Measurements from ENCODE around the gene CLPTM1L. TPM values are rescaled to one million over a fixed set of nuclear protein-coding genes. Genes with fewer than 3 reads are reported as not detected.
A peak's percentile ranks its signal among the peaks of the same experiment; 100 is the strongest.
"Not testable (repeated sequence)": the region's sequence is repeated elsewhere in the genome, so short reads cannot be mapped to it uniquely, and the experiment has no call there.

CLPTM1L gene
- total RNA-seq, 3 donors from 2014 or later: 94.0 to 121 (median 107) TPM

GRCh38 chr5:1331861-1332405 lies 13.0 kb downstream of the CLPTM1L start:
- Histone ChIP-seq H3K4me3 (no peak overlapping the region), H3K27me3 (no peaks in the 10 kb centered on the region), H3K36me3 (peaks cover 7% of the 10 kb centered on the region), H3K4me1 (peaks cover 4% of the 10 kb centered on the region in 2 donors), H3K9me3 (no peaks in the 10 kb centered on the region), H3K27ac (peak overlapping the region; percentile 90 to 91)
- TF ChIP-seq POLR2AphosphoS5 (IDR thresholded peaks at IDR 0.05) (no peak), POLR2A (IDR thresholded peaks at IDR 0.05) (no peak)
- TF ChIP-seq, protein P1, sequence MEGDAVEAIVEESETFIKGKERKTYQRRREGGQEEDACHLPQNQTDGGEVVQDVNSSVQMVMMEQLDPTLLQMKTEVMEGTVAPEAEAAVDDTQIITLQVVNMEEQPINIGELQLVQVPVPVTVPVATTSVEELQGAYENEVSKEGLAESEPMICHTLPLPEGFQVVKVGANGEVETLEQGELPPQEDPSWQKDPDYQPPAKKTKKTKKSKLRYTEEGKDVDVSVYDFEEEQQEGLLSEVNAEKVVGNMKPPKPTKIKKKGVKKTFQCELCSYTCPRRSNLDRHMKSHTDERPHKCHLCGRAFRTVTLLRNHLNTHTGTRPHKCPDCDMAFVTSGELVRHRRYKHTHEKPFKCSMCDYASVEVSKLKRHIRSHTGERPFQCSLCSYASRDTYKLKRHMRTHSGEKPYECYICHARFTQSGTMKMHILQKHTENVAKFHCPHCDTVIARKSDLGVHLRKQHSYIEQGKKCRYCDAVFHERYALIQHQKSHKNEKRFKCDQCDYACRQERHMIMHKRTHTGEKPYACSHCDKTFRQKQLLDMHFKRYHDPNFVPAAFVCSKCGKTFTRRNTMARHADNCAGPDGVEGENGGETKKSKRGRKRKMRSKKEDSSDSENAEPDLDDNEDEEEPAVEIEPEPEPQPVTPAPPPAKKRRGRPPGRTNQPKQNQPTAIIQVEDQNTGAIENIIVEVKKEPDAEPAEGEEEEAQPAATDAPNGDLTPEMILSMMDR (IDR thresholded peaks at IDR 0.05): no peak
- no peak for DNase-seq (ENCODE audit: low spot score in 2 of 2)
- intact Hi-C loops (cut with DNase I; ENCODE audit: low total_unique reads): no loop called here

- no peak overlapping the region for H3K4me3 ChIP-seq
- no peak for TF ChIP-seq POLR2AphosphoS5 (IDR thresholded peaks at IDR 0.05)
- TF ChIP-seq, protein P1 (IDR thresholded peaks at IDR 0.05): no peak
- TF ChIP-seq POLR2A (IDR thresholded peaks at IDR 0.05): no peak
- peaks cover 4% of the 10 kb centered on the region in 2 donors for H3K4me1 ChIP-seq
- intact Hi-C loops (cut with DNase I; ENCODE audit: low total_unique reads): no loop called here
- H3K27ac ChIP-seq: peak overlapping the region; percentile 90 to 91
- DNase-seq (ENCODE audit: low spot score in 2 of 2): peak in 1 of 2 donors; percentile 46
- no peaks in the 10 kb centered on the region for H3K27me3 ChIP-seq
- peaks cover 7% of the 10 kb centered on the region for H3K36me3 ChIP-seq
- H3K9me3 ChIP-seq: no peaks in the 10 kb centered on the region
Measured at GRCh38 chr5:1330847-1331831, 13.8 kb downstream of the CLPTM1L start.

DNA sequence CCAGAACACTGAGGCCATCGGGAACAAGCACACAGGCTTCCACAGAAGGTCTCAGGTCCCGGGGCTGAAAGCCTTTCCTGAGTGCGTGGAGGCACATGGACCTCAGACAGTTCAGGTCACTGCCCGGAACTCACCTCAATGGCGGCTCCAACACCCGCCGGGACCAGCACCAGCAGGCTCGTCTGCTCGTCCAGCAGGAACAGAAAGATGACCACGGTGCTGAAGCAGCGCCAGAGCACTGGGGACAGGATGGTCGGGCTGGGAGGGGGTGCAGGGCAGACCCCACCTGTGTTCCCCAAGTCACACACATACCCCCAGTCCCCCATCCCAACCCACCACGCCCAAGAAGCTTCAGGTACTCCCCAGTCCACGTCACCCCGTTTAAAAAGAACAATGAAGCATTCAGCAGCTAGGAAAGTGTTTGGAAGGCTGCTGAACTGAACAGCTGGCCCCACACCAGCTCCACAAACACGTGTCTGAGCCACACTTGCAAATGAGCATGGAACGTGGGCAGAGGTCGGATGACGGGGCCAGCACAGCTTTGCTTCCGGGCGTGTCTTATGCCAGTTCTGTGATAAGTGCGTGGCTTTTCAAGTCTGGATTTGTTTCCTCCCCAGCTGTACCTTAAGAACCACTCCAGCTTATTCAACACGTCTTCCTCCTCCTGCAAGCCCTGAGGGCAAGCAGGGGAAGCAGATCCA lies 14.6 kb downstream of the CLPTM1L start:
- H3K4me1 ChIP-seq: peaks cover 4% of the 10 kb centered on the region in 2 donors
- H3K4me3 ChIP-seq: peak overlapping the region in 1 of 3 donors; percentile 40
- intact Hi-C loops (cut with DNase I; ENCODE audit: low total_unique reads): no loop called here
- TF ChIP-seq POLR2AphosphoS5 (IDR thresholded peaks at IDR 0.05): peak in 1 of 3 donors; percentile 49
- TF ChIP-seq, protein P1 (IDR thresholded peaks at IDR 0.05): no peak
- H3K9me3 ChIP-seq: no peaks in the 10 kb centered on the region
- H3K27me3 ChIP-seq: no peaks in the 10 kb centered on the region
- peaks cover 7% of the 10 kb centered on the region for H3K36me3 ChIP-seq
- peak overlapping the region; percentile 90 to 91 for H3K27ac ChIP-seq
- peak; percentile 52 to 94 for DNase-seq (ENCODE audit: low spot score in 2 of 2)

DNA sequence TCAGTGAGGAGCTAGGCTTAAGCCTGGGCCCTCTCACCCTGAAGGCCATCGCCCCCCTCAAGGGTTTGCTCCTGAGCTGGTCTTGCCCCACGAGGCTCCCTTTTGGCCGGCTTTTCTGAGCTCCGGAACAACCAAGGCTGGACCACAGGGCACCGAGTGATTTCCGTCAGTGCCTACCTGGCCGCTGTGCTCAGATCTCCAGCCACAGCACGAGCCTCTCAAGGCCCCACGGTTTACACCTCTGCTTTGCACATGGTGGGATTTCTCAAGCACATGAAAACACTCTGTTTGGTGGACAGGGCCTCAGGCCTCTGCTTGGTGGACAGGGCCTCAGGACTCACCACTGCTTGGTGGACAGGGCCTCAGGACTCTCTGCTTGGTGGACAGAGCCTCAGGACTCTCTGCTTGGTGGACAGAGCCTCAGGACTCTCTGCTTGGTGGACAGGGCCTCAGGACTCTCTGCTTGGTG lies 15.8 kb downstream of the CLPTM1L start:
- Histone ChIP-seq H3K4me3 (no peak overlapping the region), H3K27me3 (no peaks in the 10 kb centered on the region), H3K4me1 (peaks cover 4% of the 10 kb centered on the region in 2 donors), H3K9me3 (no peaks in the 10 kb centered on the region), H3K27ac (peak overlapping the region; percentile 45 to 91), H3K36me3 (peaks cover 6% of the 10 kb centered on the region)
- DNase-seq (ENCODE audit: low spot score in 2 of 2): peak in 1 of 2 donors; percentile 22
- intact Hi-C loops (cut with DNase I; ENCODE audit: low total_unique reads): no loop called here
- no peak for TF ChIP-seq POLR2AphosphoS5 (IDR thresholded peaks at IDR 0.05)
- TF ChIP-seq POLR2A (IDR thresholded peaks at IDR 0.05): no peak
- TF ChIP-seq, protein P1 (IDR thresholded peaks at IDR 0.05): no peak

GRCh38 chr5:1328237-1329110 lies 16.4 kb downstream of the CLPTM1L start:
- H3K4me1 ChIP-seq; intact Hi-C loops (cut with DNase I; ENCODE audit: low total_unique reads): not testable (repeated sequence)
- peak overlapping the region; percentile 45 to 91 for H3K27ac ChIP-seq

DNA sequence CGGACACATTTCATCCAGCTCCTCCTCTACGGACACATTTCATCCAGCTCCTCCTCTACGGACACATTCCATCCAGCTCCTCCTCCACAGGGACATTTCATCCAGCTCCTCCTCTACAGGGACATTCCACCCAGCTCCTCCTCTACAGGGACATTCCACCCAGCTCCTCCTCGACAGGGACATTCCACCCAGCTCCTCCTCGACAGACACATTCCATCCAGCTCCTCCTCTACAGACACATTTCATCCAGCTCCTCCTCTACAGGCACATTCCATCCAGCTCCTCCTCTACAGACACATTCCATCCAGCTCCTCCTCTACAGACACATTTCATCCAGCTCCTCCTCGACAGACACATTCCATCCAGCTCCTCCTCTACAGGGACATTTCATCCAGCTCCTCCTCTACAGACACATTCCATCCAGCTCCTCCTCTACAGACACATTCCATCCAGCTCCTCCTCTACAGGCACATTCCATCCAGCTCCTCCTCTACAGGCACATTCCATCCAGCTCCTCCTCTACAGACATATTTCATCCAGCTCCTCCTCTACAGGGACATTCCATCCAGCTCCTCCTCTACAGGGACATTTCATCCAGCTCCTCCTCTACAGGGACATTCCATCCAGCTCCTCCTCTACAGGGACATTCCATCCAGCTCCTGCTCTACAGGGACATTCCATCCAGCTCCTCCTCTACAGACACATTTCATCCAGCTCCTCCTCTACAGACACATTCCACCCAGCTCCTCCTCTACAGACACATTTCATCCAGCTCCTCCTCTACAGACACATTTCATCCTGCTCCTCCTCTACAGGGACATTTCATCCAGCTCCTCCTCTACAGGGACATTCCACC lies 17.8 kb downstream of the CLPTM1L start:
- intact Hi-C loops (cut with DNase I; ENCODE audit: low total_unique reads): not testable (repeated sequence)

More at GRCh38 chr5:1328237-1329110, 16.4 kb downstream of the CLPTM1L start:
- not testable (repeated sequence) for H3K27me3 ChIP-seq; H3K36me3 ChIP-seq; H3K4me3 ChIP-seq; H3K9me3 ChIP-seq; DNase-seq (ENCODE audit: low spot score in 2 of 2)

DNA sequence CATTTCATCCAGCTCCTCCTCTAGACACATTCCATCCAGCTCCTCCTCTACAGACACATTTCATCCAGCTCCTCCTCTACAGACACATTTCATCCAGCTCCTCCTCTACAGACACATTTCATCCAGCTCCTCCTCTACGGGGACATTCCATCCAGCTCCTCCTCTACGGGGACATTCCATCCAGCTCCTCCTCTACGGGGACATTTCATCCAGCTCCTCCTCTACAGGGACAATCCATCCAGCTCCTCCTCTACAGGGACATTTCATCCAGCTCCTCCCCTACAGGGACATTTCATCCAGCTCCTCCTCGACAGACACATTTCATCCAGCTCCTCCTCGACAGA lies 18.4 kb downstream of the CLPTM1L start:
- H3K4me1 ChIP-seq; H3K36me3 ChIP-seq; H3K27me3 ChIP-seq; H3K9me3 ChIP-seq; intact Hi-C loops (cut with DNase I; ENCODE audit: low total_unique reads); DNase-seq (ENCODE audit: low spot score in 2 of 2): not testable (repeated sequence)
- Histone ChIP-seq H3K27ac (peak overlapping the region; percentile 65 to 74), H3K4me3 (peak overlapping the region in 1 of 3 donors; percentile 5)

More for the DNA sequence above, 17.8 kb downstream of the CLPTM1L start:
- Histone ChIP-seq H3K27ac (peak overlapping the region; percentile 65 to 74), H3K4me3 (peak overlapping the region in 1 of 3 donors; percentile 5)
- H3K4me1 ChIP-seq, H3K36me3 ChIP-seq, H3K9me3 ChIP-seq, H3K27me3 ChIP-seq: not testable (repeated sequence)
- DNase-seq (ENCODE audit: low spot score in 2 of 2): peak in 1 of 2 donors; percentile 44

Data from breast epithelium (tissue), 4 donors.